Hematopoietic multipotent progenitor cell (in vitro differentiated cells): ENCODE results near the gene TPRX1. TPM values are rescaled to one million over a fixed set of nuclear protein-coding genes. Genes with fewer than 3 reads are reported as not detected.

Source experiments
- DNase-seq, 3 donors: peaks; one replicate each; pipeline ENCODE4 v3.0.0-alpha.2; 2011 to 2015; ENCODE audit warnings: low read depth in 2 of 3, low spot score in 2 of 3
- small RNA-seq: library from RNA; depleted of rRNA; stranded (forward); fragments of <200 nt; gene quantifications from one replicate; pipeline ENCODE3, GENCODE V24; 2012
- total RNA-seq: library from RNA; depleted of rRNA; stranded (reverse); fragments of >200 nt; gene quantifications from one replicate; pipeline ENCODE4 v1.2.3, GENCODE V29; 2012

Gene TPRX1
- total RNA-seq, 1 donor: not detected

DNA sequence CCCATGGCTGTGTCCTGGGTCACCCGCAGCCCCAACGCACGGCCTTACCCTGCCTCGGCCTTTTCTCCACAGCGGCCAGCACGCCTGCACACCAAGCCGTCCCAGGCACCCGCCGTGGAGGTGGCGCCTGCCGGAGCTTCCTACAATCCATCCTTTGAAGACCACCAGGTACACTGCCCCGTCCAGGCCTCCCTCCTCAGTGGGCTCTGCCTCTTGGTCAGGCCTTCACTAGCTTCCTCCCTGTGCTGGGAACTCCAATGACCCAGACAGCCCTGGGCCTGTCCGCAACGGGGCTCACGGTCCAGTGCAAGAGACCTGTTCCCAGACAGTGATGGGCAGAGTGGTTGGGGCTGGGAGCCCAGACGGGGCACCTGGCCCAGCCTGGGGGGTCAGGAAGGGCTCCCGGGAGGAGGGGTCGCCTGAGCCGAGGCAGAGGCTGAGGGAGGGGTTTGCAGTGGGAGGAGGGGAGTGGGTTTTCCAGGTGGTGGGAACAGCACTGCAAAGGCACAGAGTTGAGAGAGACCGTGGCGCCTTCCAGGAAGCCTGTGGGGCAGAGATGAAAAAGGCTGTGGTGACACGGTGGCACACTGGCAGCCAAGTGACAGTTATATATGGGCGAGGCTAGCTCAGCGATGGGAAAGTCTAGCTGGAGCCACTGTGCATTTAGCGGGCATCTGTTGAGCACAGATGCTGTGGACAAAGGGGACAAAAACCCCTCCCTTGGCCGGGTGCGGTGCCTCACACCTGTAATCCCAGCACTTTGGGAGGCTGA, 51.7 kb downstream of the TPRX1 start:
- no peak for DNase-seq

Small RNA genes lying within 50 kb of the gene (small RNA-seq; reads per million reads assigned to genes)
- gene AC008745.1: not detected
- gene SNORD23: not detected

Other genes with a start within 250 kb of the TPRX1 start
- under 0.01 TPM for gene ZNF541, start 231.4 kb downstream of the TPRX1 start, total RNA-seq
- gene BICRA, start 195.4 kb downstream of the TPRX1 start, total RNA-seq: 10.8 TPM
- 51.7 TPM for gene EHD2, start 91.1 kb downstream of the TPRX1 start, total RNA-seq
- 308 TPM for gene NOP53, start 59.0 kb downstream of the TPRX1 start, total RNA-seq
- gene SELENOW, start 25.8 kb downstream of the TPRX1 start, total RNA-seq: 77.6 TPM
- gene CRX, start 17.4 kb upstream of the TPRX1 start, total RNA-seq: not detected
- gene TPRX2, start 54.7 kb upstream of the TPRX1 start, total RNA-seq: not detected
- gene SULT2A1, start 81.8 kb upstream of the TPRX1 start, total RNA-seq: not detected
- gene BSPH1, start 187.6 kb upstream of the TPRX1 start, total RNA-seq: not detected
- not detected for gene ELSPBP1, start 190.1 kb upstream of the TPRX1 start, total RNA-seq
- gene CABP5, start 239.5 kb upstream of the TPRX1 start, total RNA-seq: not detected